ENCODE data around the gene WDR54. TPM values are rescaled to one million over a fixed set of nuclear protein-coding genes. Genes with fewer than 3 reads are reported as not detected.
"Not testable (repeated sequence)": the region's sequence is repeated elsewhere in the genome, so short reads cannot be mapped to it uniquely, and the experiment has no call there.

The WDR54 gene
- polyA plus RNA-seq, 3 donors, result 38.6 to 44.6 (median 43.7) TPM

DNA sequence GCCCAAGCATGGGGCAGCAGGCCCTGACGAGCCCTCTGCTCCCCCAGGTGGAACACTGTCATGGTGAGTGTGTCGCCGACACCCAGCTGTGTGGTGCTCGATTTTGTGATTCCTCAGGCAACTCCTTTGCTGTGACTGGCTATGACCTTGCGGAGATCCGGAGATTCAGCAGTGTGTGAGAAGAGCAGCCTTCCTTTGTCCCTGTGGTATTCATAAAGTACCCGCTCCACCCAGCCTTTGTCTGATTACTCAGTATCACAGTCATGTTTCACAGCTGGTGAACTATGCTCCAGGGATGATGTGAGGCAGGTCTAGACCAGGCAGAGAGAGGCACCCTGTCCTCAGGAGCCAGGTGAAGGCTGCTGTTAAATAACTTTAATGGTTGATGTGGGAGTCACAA lies 4.0 kb downstream of the WDR54 start:
- no peak for DNase-seq

DNA sequence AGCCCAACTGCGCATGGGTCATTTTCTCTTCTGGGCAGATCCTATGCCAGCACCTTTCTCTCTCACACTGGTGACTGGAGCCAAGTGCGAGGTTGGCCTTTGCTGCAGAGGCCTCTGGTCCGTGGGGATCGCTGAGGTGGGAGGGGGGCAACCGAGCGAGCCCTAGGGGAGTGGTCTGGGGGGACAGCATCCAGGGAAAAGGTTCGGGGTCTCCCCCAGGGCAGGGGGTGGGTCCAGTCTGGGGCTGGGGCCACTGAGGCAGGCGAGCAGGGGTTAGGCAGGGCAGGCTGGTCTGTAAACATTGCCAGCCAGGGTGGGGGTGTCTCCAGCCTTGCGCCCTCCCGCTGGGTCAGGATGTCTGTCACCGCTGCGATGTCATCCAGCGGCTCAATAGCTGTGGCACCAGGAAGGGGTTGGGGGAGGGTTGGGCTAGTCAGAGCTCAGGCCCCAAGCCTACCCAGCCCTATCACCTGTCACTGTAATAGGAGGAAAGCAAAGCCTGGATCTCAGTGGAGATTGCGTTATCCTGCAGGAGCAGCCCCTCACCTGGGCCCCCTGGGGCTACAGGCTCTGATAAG lies 4.7 kb downstream of the WDR54 start:
- DNase-seq, result no peak

DNA sequence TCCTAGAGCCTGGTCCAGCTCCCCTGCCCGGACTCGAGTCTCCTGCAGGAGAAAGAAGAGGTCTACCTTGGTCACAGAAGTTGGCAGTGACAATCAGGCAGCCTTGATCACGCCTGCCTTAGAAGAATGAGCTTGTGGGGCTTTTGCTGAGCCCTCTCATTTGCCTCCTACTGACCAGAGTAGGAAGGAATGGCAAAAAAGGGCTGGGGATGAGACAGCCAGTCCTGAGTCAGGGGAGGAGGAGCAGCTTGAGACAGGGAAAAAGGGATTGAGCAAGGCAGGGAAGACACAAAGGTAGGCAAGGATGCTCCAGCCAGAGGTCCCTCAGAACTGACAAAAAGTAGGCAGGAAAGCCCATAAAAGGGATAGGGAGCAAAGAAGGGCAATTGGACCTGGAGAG lies 6.0 kb downstream of the WDR54 start:
- DNase-seq, result no peak

DNA sequence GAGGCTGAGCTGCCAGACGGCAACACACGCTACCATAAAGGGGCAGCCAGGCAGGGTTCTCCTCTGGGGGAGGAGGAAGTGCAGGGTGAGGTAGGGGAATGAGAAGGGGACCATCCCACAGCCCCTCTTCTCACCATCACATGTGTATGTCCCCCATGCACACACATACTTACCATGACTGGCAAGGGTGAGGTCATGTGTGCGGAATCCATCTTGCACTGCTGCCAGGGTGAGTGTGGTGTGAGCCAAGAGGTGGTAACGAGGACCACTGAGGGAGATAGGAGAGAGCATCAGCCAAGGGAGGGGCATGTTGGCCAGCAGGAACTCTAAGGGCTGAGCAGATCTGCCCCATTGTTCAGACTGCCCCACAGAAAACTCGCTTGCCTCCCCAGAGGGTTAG lies 7.1 kb downstream of the WDR54 start:
- DNase-seq, result no peak

DNA sequence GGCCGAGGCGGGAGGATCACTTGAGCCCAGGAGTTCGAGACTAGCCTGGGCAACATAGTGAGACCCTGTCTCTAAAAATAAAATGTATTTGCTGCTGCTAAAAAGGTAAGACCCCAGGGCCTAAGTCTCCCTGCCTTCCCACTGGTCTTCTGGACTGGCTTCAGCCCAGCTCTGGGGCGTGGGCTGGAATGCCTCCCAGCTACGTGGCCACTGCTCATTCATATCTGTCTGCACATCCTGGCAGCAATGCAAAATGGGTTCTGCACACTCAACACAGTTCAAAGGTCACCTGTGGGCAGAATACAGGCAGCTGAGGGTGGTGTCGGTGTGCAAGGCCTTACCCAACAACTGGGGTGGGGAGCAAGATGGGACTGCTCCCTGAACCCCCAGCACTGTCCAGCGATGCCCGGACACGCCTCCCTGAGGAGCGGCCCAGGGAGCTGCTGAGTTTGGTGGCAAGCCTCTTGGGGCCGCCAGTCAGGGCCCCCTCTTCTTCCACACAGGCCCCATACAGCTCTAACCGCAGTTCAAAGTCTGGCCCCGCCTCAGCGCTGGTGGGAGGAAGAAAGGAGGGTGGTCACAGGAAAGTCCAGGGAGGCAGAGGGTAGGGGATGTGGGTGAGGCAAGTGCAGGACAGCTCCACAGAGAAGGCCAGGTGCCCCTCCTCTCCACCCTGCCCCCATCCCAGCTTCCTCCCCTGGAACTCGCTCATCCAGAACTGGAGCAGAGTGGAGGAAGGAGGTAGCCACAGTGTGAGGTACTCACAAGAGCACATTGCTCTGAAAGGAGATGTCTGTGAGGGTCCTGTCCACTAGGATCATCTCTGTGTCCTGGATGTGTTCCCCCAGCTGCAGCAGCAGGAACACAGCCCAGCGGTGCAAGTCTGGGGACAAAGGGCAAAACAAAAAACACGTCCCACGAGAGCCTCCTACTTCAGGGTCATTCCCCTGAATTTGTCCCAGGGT lies 8.2 kb downstream of the WDR54 start:
- DNase-seq, result no peak

DNA sequence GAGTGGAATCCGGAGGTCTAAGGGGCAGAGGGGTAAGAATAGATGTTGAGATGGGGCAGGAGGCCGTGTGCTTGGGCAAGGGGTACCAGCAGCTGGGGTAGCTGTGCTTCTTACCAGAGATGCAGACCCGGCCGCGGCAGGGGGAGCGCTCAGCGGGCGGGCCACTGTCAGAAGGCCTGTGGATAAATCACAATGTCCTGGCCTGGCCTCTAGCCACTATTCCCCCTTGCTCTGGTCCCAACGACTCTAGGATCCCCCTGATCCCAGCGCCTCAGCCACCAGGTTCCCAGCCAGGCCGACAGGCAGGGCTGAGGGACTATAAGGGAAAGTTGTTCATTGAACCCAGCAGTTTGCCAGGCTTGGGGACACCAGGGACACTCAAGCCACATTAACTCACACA lies 9.0 kb downstream of the WDR54 start:
- no peak for DNase-seq

DNA sequence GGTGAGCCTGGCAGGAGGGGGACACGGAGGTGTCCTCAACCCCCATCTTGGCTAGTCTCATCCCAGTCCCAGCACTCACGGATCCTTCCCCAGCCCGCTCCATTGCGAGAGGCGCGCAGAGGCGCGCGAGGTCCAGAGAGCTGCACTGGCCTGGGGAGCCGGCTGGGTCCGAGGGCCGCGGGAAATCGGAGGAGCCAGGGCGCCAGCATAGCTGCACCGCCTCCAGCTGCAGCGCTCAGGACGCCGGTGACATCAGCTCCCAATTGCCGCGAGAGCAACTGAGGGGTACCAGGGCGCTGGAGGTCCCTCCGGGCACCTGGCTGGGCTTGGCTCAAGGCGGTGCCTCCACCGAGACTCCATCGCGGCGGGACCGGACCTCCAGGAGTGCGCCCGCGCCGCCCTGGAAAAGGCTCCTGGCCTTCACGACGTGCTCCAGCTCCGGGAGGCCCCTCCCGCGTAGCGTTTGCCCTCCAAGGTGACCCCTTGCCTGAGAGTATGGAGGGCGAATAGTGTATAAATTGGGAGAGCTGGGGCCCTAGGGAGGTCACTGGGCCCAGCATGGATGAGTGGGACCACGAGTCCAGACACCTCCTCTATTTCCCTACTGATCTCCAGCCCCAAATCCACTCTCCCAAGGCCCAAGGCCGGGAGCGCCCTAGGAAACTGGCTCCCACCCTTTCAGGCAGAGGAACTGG lies 14.7 kb downstream of the WDR54 start:
- no peak for DNase-seq

DNA sequence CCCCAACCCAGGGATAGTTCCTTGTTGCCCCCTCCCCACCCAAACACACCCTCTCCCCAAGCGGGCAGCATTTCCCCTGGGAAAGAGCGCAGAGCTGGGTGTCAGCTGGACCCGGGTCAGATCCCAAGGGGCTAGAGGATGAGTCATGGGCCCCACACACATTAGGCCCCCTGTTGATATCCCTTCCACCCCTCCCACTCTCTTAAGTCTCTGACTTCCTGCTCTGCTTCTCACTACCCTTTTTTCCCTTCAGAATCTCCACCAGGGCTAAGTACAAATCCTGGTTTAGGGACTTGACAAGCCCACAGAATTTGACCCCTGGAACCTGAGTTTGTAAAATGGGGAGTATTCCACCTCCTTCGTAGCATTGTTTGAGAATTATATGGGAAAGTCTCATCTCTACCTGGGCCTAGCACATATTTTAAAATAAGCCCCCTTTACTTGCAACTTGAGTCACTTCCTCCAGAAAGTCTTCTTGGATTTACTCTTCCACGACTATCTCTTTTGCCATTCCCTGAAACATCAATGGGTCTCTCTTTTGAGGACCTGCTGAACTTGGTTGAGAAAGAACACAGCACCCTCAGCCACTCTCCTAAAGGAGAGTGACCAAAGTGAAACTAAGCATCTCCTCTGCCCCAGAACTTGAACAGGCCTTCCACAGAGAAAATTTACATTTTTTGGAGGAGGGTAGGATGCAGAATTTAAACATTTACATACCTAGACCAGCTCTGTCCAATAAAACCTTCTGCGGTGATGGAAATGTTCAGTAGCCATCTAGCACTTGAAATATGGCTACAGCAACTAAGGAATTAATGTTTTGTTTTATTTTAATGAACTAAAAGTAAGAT lies 15.5 kb downstream of the WDR54 start:
- no peak for DNase-seq

DNA sequence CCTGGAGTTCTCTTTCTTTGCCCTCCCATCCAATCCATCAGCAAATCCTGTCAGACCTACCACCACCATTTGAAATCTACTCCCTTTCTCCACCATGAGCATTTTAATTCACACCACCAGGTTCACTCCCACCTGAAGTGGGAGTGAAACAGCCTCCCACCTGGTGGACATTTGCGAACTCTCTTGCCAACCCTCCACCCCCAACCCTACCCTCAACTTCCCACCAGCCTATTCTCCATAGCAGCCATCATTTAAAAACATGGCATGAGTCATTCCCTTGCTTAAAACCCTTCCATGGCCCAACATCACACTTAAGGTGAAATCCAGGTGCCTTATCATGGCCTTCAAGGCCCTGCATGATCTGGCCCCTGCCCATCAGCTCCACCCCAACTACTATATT lies 16.7 kb downstream of the WDR54 start:
- no peak for DNase-seq

DNA sequence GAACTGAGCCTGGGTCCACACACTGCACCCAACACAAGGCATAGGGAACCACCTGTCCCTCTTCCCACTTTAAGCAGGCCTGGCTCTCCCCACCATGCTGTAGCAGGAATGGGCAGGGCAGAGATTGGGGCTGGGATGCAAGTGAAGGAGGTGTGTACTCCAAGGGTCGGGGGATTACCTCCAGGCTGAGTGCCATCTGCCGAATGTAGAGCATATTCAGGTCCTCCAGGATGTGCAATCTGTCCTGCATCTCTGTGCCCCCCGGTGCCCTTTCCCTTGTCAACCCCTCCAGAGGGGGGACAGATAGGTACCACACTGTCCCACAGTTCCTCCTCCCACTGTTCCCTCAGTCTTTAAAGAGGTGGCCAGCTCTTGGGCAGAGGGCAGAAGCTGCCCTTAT lies 17.8 kb downstream of the WDR54 start:
- no peak for DNase-seq

DNA sequence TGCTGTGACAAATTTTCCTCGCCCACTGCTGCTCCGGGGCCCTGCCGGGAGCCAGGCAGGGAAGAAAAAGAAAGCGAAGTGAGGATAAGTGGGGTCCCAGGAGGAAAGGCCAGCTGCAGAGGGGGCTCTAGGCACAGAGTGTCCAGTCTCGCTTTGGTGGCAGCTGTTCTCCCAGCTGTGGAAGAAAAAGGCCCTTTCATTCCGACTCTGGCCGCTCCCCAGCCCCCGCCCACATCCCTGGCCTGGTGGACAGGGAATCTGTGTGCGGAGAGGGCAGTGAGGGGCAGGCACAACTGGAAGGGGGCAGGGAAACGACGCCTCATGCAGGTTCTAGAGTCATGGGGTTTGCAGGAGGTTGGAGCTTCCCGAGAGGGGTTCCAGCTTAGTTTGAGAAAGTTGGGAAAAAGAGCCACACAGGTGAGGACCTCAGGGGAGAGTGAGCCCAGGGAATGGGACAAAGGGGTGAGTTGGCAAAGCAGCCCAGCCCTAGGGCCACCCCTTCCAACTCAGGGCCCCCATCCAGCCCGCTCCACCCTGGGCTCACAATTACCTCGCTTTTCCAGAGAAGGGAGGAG lies 18.4 kb downstream of the WDR54 start:
- DNase-seq, result peak; percentile 65

DNA sequence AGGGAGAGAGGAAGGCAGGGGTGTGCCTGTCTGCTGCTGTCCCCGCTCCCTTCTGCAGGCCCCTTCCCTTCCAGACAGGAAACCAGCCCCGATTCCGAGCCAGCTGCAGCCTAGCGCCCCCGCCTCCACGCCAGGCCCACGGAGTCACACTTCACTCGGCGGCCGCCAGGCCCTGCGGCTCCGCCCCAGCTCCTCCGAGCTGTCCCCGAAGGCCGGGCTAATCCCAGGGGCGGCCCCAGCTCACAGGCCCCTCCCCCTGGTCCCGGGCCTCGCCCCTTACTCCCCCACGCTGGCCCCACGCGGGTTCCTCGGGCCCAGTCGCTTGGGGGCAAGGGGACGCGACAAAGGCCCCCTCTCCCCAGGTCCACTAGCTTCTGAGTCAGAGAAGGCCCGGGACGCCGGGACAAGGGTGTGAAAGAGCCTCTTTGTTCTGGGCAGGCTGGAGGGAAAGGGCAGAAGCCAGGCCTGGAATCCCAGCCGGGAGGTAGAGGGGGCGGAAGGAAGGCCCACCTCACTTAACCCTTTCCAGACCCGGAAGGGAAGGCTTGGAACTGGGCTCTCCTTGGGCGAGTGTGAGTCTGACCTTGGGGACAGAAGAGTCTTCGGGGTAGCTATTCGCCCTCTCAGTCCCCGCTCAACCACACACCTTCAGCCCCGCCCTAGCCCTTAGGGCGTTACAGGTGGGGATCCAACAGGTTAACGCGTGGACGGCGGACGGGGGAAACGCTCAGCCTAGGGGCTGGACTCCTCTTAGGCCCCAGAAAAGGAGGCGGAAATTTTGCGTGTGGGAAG lies 19.0 kb downstream of the WDR54 start:
- DNase-seq, result peak; percentile 92

DNA sequence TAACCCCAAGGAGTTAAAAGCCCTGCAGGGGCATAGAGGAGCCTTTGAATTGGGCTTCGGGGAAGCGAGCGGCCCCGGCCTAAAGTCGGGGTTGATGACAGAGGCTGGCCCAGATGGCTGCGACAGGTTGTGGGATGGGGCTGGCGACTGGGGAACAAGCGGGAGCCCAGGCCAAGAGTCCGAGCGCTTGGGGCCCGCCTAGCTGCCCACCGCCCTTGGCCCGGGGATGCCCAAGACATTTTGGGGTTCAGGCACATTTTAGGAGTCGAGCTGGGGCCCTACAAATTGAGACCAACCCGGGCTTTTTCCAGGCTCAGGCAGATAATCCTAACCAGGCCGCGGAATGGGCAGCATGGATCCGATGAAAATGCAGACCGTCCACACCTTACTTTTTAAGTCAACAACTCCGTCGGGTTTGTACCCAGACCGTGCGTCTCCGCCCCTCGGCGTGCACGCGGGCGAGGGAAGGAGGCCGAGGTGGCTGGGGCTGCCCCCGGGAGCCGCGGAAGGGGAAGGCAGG lies 19.7 kb downstream of the WDR54 start:
- DNase-seq, result no peak

DNA sequence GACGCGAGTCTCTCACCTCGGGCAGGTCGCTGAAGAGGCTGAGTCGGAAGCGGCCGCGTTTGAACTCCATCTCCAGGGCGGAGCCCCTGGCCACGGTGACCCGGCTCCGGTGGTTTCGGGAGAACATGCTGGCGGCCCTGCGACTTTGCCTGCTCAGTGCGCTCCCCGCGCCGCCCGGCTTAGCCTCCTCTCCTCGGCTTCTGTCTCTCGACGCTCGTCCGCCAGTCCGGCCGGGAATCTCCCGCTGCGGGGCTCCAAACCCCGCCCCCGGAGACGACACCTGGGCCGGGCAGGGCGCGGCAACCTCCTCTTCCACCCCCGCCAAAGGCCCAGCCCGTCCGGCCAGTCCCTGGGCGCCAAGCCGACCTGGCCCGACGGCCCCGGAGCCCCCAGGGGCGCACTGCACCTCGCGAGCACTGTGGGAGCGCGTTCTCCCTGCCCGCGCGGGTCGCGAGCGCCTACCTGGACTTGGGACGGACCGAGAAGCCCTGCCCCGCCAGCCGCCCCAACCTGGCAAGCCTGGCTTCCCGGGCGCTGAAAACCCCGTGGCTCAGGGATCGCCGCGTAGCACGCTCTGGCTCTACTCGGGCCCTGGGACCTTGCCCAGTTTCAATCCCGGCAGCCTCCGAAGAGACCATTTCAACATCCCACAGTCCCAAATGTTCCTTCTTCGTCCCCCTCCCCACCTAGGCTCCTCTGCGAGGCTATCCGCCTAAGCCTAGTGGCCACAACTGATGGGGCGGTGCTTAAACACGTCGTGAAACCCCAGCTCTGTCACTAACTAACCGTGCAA lies 20.4 kb downstream of the WDR54 start, which contains the start of gene RTKN:
TSS of gene RTKN (minus strand) at position 248 of the 793 bp plus-strand sequence. CDS start at position 127, 121 bp downstream.
- DNase-seq, result peak; percentile 70

DNA sequence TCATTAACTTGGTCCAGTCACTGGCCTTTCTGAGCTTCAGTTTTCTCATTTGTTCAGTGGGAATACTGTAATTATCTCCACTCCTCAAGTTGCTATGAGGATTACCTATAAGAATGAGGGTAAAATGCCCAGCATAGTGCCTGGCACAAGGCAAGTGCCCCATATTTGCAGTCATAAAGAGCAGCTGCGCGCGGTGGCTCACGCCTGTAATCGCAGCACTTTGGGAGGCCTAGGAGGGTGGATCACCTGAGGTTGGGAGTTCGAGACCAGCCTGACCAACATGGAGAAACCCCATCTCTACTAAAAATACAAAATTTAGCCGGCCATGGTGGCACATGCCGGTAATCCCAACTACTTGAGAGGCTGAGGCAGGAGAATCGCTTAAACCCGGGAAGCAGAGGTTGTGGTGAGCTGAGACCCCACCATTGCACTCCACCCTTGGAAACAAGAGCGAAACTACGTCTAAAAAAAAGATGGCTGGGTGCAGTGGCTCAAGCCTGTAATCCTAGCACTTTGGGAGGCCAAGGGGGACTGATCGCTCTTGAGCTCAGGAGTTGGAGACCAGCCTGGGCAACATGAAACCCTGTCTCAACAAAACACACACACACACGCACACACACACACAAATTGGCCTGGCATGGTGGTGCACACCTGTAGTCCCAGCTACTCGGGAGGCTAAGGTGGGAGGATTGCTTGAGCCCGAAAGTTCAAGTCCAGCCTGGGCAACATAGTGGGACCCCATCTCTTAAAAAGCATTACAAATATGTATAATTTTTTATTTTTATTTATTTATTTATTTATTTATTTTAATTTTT lies 21.2 kb downstream of the WDR54 start:
- not testable (repeated sequence) for DNase-seq

DNA sequence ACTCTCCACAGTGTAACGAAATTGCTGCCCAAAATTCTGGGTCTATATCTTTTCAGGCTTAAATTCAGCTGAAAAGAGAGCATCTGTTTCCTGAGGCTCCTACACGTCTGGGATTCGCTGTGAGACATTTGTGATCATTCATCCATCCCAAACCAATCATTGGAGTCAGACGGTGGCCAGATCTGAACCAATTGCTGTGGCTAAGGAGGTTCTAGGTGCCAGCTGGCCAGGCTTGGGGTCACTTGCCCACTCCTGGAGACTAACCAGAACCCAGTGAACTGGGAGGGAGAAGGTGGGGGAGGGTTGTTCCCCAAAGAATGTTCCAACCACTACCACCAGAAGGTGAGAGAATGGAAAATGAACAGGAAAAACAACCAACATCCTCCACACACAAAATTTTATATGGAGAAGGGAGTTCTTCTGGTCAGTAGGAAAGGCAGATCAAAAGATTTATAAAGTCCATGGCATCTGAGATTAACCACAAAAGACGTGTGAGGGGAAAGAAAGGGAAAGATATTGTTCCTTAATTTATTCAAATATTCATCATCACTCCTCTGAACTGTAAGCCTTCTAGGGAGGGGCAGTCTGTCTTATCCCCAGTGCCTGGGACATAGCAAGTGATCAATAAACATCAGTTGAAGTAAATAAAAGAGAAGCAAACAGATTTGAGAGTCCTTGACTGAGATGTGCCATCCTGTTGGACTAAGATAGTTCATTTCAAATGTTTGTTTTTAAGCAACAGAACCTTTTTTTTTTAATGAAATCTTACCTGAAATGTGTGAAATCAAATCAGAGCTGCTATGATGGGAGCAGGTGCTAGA lies 23.2 kb downstream of the WDR54 start:
- no peak for DNase-seq

DNA sequence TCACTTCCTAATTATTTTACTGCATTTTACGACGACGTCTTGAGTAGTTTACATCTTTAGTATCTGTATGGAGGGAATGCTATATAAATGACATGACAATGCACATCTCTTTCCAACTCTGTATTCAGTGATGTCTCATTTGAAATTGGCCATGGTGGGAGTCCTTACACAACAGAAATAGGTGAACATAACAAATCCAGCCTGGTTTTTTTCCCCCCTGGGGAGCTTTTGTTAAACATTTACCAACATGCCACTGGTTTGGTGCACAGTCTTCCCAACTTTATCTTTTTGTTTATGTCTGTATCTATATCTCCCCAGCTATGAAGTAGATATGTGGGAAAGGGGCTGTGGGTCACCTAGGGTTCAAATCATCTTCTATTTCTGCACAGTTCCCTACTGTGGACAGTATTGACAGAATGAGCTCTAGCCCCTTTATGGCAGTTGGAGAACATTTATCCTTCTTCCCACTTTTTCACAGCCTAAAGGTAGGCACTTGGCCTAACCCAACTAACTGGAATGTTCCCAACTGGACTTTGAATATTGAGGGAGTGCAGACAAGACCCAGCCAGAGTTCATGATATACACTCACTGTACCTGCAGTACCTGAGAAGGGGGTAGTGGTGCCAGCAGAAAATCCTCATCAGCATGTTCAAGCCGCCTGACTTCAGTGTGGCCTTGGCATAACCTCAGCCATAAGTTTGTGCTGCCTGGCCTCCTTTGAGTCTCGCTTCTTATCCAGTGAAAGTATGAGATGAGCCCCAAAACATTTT lies 25.9 kb downstream of the WDR54 start:
- DNase-seq, result no peak

Measured in renal pelvis (tissue), 4 donors.